GM19328 (cell line): ENCODE measurements around the gene SHISA3.
A peak's percentile ranks its signal among the peaks of the same experiment; 100 is the strongest.

Source experiments
- ATAC-seq: cut with Tn5 transposase; IDR thresholded peaks from one replicate; pipeline ENCODE4 v1.9.1; 2021; ENCODE audit warnings: mild to moderate bottlenecking, moderate library complexity; ENCODE audit not compliant: unreplicated experiment

SHISA3 gene

GRCh38 chr4:42391355-42391664, 6.0 kb upstream of the SHISA3 start:
- ATAC-seq = no peak

DNA sequence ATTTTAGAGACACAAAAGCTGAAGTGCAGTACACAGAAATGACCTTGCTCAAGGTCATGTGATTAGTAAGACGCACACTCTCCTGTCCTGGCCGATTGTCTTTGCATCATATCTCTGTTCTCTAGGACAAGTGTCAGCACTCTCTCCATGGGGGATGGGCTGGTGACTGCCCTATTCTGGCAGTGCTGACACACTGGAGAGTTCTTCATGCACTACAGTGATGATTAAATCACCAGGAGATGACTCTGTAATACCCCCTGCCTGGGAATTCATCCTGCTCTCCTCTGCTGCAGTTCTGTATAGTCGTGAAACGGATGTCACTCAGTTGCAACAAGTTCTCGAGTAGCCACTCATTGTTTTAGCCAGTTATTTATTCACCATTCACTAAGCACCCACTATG, 5.3 kb upstream of the SHISA3 start:
- no peak for ATAC-seq

GRCh38 chr4:42392436-42392835, 4.9 kb upstream of the SHISA3 start:
- ATAC-seq = no peak

DNA sequence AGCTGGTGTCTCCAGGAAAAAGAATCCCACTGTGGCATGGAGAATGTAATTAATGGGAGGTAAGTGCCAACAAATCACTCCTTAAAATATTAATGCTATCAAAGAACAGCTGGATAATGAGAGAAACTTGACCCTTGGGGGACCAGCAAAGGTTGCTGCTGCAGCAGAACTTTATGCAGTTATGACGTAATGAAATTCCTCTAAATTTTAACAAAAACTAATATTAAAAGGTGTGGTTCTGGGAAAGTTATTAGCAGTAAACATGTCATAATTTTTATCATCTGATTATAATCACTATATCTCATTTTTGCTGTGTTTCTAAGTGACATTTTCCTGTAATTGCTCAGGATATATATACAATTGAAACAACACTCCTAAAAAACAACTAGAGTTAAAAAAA, 1.7 kb upstream of the SHISA3 start:
- ATAC-seq = no peak

- no peak for ATAC-seq
These were observed 932 bp upstream of the SHISA3 start for GRCh38 chr4:42396361-42396751.

DNA sequence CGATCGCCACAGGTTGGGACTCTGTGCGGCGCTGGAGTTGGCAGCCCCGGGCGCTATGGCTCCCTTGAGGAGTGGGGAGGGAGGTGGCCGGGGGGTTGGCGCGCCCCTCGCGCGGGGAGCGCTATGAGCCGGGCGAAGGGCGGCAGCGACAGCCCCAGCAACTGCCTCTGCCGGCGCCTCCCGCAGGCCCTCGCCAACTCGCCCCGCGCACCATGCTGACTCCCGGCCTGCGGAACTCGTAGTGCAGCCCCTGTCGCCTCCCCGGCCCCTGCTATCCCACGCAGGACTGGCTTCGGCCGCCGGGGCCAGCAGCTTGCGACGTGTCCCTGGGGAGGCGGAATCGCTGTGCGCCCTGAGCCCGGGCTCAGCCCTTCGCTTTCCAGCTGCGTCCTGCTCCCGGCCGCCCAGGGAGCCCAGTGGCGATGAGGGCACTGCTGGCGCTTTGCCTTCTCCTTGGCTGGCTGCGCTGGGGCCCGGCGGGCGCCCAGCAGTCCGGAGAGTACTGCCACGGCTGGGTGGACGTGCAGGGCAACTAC, 415 bp downstream of the SHISA3 start:
- peak; percentile 41 for ATAC-seq

- ATAC-seq = peak; percentile 42
These were observed 1.0 kb downstream of the SHISA3 start for GRCh38 chr4:42398171-42398870.

DNA sequence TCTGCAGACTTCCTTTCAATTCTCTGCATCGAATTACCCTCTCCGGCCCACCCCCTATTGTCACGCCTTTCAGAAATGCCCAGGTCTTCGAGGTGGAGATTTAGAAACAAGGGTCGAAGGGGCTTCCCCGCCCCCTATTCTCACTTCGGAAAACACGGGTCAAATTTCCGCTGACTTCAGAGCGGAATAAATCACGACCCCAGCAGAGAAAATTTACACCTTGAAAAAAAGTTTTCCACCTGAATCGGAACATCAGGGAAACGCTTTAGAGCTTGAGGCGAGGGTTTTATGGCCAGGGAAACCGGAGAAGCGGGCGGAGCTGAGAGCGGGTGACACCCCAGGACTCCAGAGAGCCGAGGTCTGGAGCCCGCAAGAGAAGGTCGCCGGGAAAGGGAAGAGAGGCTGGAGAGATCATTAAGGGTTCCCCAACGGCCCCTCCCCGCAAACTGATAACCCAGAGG, 1.6 kb downstream of the SHISA3 start:
- ATAC-seq = no peak

DNA sequence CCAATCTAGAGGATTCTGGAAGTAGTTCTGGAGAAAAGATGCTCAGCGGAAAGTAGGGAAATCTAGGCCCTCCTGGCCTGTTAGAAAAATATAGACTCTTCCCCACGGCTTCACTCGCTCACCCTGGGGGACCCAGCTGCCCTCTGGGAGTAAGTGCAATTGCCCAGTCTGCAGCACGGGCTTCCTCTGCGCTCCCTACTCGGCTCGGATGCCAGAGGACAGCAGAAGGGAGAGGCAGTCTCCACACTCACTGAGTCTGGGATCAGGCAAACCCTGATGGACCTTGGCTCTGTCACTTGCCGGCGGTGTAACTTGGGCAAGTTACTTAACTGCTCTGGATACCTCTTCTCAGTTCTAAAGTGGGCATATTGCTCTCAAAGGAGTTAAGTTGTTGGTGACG, 2.1 kb downstream of the SHISA3 start:
- ATAC-seq = no peak

DNA sequence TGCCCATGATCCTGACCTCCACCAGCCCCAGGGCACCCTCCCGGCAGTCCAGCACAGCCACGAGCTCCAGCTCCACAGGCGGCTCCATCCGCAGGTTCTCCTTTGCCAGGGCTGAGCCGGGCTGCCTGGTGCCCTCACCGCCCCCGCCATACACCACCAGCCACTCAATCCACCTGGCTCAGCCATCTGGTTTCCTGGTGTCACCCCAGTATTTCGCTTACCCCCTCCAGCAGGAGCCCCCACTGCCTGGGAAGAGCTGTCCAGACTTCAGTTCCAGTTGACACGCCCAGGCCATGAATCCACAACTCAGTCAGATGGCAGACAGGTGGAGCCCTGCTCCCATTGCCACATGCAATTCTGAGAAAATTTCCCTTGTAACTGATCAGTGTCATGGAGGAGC, 3.9 kb downstream of the SHISA3 start:
- no peak for ATAC-seq

- ATAC-seq = no peak
These were observed 6.7 kb downstream of the SHISA3 start for GRCh38 chr4:42404001-42404400.

- ATAC-seq = no peak
These were observed 13.2 kb downstream of the SHISA3 start for GRCh38 chr4:42410446-42410845.

- ATAC-seq = no peak
These were observed 14.5 kb downstream of the SHISA3 start for GRCh38 chr4:42411803-42412202.

DNA sequence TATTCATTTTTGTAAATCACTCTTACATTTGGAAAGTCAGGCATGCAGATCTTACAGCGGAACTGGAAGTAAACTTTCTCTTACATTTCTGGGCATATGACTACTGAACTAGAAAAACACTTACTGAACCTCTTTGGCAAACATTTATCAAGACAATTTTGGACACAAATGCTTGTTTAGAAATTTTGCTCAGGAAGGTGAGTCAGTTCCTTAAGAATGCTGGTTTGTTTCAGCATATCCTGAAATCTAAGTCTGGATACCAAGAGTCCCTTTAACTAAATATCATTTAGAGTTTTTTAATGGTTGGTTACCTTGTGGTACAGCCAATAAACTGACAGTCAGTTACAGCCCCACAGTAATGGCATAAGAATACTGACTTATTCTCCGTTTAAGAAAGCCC, 15.0 kb downstream of the SHISA3 start:
- ATAC-seq = no peak

DNA sequence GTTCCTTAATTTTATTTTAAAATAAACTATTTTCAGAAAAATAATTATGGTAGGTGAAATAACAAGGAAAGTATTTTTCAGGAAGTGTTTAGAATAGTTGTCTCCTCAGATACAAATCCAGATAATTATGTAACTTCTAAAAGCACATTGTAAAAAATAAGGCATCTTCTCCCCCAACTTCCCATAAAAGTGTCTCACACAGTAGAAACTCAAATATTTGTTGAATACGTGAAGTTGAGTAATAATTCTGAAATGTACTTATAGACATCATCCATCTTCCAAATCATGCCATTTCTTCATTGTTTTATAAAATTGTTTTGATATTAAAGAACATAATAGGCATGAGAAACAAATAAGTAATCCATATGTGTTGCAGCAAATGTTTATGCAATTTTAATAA, 18.0 kb downstream of the SHISA3 start:
- no peak for ATAC-seq

DNA sequence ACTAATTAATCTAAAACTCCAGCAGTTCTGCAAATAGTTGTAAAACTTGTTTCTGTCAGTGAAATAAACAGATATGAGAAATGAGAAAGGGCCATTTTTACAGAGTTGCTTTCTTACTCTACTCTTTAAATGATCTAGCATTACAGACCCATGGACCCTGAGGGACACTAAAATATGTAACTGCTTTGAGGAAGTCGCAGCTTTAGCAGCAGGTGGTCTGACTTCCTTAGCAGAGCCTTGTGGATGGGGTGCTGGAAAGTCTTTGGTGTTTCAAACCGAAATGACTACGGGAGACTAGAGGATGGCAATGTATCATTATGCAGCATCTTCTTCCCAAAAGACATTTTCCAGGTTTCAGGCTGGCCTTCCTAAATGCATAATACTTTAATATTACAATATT, 18.7 kb downstream of the SHISA3 start:
- ATAC-seq = no peak

DNA sequence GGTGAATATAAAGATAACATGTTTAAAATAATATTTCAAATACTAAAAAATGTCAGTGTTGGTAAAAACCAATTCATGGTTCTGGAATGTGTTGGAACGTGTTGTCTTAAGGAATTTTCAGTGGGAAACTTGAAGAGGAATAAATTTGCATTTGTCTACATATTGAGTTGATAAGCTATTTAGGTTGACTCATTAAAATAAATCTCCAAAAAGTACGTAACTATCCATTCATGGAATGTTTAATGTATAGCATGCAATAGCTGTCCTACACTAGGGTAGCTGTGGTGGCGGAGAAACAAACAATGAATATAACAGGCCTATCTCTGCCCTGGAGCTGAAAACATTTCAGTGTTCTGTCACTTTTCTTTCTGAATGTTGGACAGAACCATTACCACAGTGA, 20.3 kb downstream of the SHISA3 start:
- ATAC-seq = no peak

- no peak for ATAC-seq
These were observed 22.9 kb downstream of the SHISA3 start for GRCh38 chr4:42420140-42420539.

DNA sequence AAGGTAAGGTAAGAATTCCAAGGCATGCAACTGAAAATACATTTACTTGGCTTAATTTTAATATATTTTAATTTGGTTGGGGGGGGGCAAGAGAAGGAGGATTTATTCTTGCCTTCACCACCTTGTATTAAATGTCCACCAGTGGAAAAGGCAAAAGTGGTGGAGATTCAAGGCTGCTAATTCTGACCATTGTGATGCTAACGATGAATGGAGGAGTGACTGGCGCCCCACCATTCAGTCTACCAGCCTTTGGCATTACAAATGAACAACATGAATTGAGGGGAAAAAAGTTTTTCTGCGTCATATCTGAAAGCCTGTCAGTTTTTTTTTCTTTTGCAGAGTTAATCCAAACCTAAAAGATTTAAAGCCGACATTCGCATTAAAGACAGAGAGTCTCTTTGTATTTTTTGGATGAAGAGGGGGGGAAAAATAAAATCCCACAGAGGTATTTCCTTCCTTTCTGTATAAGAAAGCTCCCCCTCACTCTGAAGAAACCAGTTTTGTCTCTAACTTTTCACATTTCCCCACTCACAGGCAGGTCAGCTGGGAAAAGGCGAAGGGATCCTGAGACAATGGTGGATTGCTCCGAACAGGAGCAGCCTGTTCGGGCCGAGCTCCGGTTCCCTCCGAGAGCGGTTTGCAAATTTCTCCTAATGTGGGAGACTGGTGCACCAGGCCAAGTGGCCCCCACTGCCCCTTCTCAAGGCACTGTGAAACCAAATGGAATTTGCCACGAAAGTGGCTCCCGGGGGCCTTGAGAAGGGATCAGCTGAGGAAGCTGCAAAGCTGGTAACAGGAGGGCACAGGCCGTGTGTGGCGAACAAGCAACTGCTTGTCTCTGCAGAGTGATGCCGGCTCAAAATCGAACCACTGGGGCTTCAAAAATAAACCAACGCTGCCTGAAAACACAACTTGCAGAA, 28.1 kb downstream of the SHISA3 start:
- ATAC-seq = no peak

- no peak for ATAC-seq
These were observed 30.7 kb downstream of the SHISA3 start for GRCh38 chr4:42428036-42428435.

GRCh38 chr4:42436928-42437565, 39.8 kb downstream of the SHISA3 start:
- no peak for ATAC-seq

DNA sequence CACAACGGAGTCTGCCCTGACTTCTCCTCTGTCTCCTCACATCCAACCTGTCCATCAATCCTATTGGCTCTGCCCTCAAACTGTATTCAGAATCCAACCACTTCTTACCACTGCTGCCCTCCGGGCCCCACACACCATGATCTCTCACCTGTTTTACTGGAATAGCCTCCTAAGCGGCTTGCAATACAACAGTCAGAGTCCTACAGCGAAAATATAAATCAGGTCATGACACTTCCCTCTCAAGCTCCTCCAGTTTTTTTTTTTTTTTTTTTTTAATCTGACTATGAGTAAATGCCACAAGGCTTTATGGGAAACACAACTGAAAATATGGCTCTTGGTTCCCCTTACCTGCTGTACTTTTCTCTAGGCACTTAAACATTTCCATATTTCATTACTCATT, 42.8 kb downstream of the SHISA3 start:
- ATAC-seq = no peak
